IMR-90 (cell line): ENCODE results near the gene ZMAT5. TPM values are rescaled to one million over a fixed set of nuclear protein-coding genes. Genes with fewer than 3 reads are reported as not detected.
A peak's percentile ranks its signal among the peaks of the same experiment; 100 is the strongest.

Experiments used
- ATAC-seq: fragments of 200-7000 bp; cut with Tn5 transposase; 2 replicates; pipeline ENCODE4 v1.9.1; 2020; ENCODE audit warnings: low read depth, mild to moderate bottlenecking, moderate library complexity
- BruUV-seq: library from RNA; stranded (reverse); fragments of 400-500 nt; replicated peaks from 2 replicates; lab custom pipeline; 2021; lab: Mats Ljungman, UMichigan
- CTCF ChIA-PET: fragments of 300-600 bp; formaldehyde crosslinking; extraction: SDS; loops from one replicate; lab custom pipeline; 2021; ENCODE audit warnings: antibody characterized with exemption; lab: Yijun Ruan, JAX
- POLR2A ChIA-PET: fragments of 300-600 bp; sonication (Branson Sonifier 250); formaldehyde crosslinking; loops from one replicate; lab custom pipeline; 2022; ENCODE audit warnings: antibody characterized with exemption; ENCODE audit not compliant: unreplicated experiment; lab: Charles Lee
- DNase-seq: peaks from one replicate; pipeline ENCODE4 v3.0.0; 2013
- H2AFZ ChIP-seq: replicated peaks from 2 replicates; pipeline ENCODE3; 2013; ENCODE audit warnings: low read length, mild to moderate bottlenecking; ENCODE audit not compliant: poor library complexity
- H2AK5ac ChIP-seq: 2 replicates; pipeline ENCODE4 v1.6.1; 2013; ENCODE audit warnings: low read depth, low read length, inconsistent platforms
- H2AK9ac ChIP-seq: replicated peaks from 2 replicates; pipeline ENCODE3; 2013; ENCODE audit warnings: mild to moderate bottlenecking, low read depth, low read length, moderate library complexity; ENCODE audit not compliant: poor library complexity
- H2BK120ac ChIP-seq: 2 replicates; pipeline ENCODE4 v1.6.1; 2013; ENCODE audit warnings: low read depth, low read length, inconsistent platforms
- H2BK15ac ChIP-seq: 3 replicates; pipeline ENCODE4 v1.6.1; 2013; ENCODE audit warnings: low read depth, low read length, inconsistent platforms
- H2BK20ac ChIP-seq: 2 replicates; pipeline ENCODE4 v1.6.1; 2013; ENCODE audit warnings: low read depth, mild to moderate bottlenecking, inconsistent platforms, low read length, moderate library complexity
- H2BK5ac ChIP-seq: 2 replicates; pipeline ENCODE4 v1.6.1; 2013; ENCODE audit warnings: mild to moderate bottlenecking, low read depth, low read length, inconsistent platforms; ENCODE audit not compliant: poor library complexity, severe bottlenecking
- H3K14ac ChIP-seq: replicated peaks from 2 replicates; pipeline ENCODE4 v1.6.1; 2013; ENCODE audit warnings: low read depth, low read length, inconsistent platforms
- H3K18ac ChIP-seq: 2 replicates; pipeline ENCODE4 v1.6.1; 2013; ENCODE audit warnings: low read depth, low read length, control low read depth
- H3K23ac ChIP-seq: 2 replicates; pipeline ENCODE4 v1.6.1; 2013; ENCODE audit warnings: low read depth, low read length, inconsistent platforms
- H3K27ac ChIP-seq: 2 replicates; pipeline ENCODE4 v1.5.1; 2013; ENCODE audit warnings: mild to moderate bottlenecking, control low read depth, low read length; ENCODE audit not compliant: insufficient read depth
- H3K27me3 ChIP-seq: 2 replicates; pipeline ENCODE4 v1.6.1; 2013; ENCODE audit warnings: low read length; ENCODE audit not compliant: control insufficient read depth, insufficient read depth
- H3K36me3 ChIP-seq: 2 replicates; pipeline ENCODE4 v1.6.1; 2013; ENCODE audit warnings: low read length, mixed read lengths; ENCODE audit not compliant: control insufficient read depth, insufficient read depth
- H3K4ac ChIP-seq: 2 replicates; pipeline ENCODE4 v1.6.1; 2013; ENCODE audit warnings: low read depth, low read length, inconsistent platforms
- H3K4me1 ChIP-seq: 2 replicates; pipeline ENCODE4 v1.6.1; 2013; ENCODE audit warnings: low read length, mixed read lengths; ENCODE audit not compliant: control insufficient read depth, insufficient read depth
- H3K4me2 ChIP-seq: 2 replicates; pipeline ENCODE4 v1.6.1; 2013; ENCODE audit warnings: low read depth, mild to moderate bottlenecking, control low read depth, low read length, moderate library complexity
- H3K4me3 ChIP-seq: 2 replicates; pipeline ENCODE4 v1.5.1; 2013; ENCODE audit warnings: low read depth, mild to moderate bottlenecking, control low read depth, low read length, moderate library complexity; ENCODE audit not compliant: insufficient read depth
- H3K56ac ChIP-seq: 2 replicates; pipeline ENCODE4 v1.6.1; 2013; ENCODE audit warnings: low read length, inconsistent platforms; ENCODE audit not compliant: insufficient read depth; ENCODE audit errors: extremely low read depth
- H3K79me1 ChIP-seq, 2 experiments: 2 replicates each; pipeline ENCODE4 v1.6.1; 2013; ENCODE audit warnings: low read length in 2 of 2, inconsistent platforms in 1 of 2, low read depth in 1 of 2
- H3K9ac ChIP-seq: 2 replicates; pipeline ENCODE4 v1.6.1; 2013; ENCODE audit warnings: low read depth, low read length, control low read depth
- H3K9me1 ChIP-seq: 2 replicates; pipeline ENCODE4 v1.6.1; 2013; ENCODE audit warnings: low read length, inconsistent platforms; ENCODE audit not compliant: insufficient read depth
- H3K9me3 ChIP-seq: 2 replicates; pipeline ENCODE4 v1.6.1; 2013; ENCODE audit warnings: low read length; ENCODE audit not compliant: control insufficient read depth, insufficient read depth
- H4K20me1 ChIP-seq: 2 replicates; pipeline ENCODE4 v1.6.1; 2013; ENCODE audit warnings: low read length, inconsistent platforms; ENCODE audit not compliant: insufficient read depth
- H4K5ac ChIP-seq: 2 replicates; pipeline ENCODE4 v1.6.1; 2013; ENCODE audit warnings: mild to moderate bottlenecking, low read depth, low read length, control low read depth
- H4K8ac ChIP-seq, 2 experiments: 2 replicates each; pipeline ENCODE4 v1.6.1; 2013; ENCODE audit warnings: low read depth in 2 of 2, low read length in 2 of 2, control low read depth in 1 of 2, inconsistent platforms in 1 of 2
- H4K91ac ChIP-seq: 2 replicates; pipeline ENCODE4 v1.6.1; 2013; ENCODE audit warnings: low read depth, low read length, inconsistent platforms; ENCODE audit not compliant: insufficient read depth
- BHLHE40 ChIP-seq: fragments of 150-350 bp; IDR thresholded peaks from 2 replicates; pipeline ENCODE4 v1.6.1; 2016; ENCODE audit warnings: mild to moderate bottlenecking, low read depth, low read length
- CEBPB ChIP-seq: IDR thresholded peaks from 2 replicates; pipeline ENCODE4 v1.6.1; 2012; ENCODE audit warnings: low read depth, low read length, improper control_type of control experiment
- CHD1 ChIP-seq: IDR thresholded peaks from 2 replicates; pipeline ENCODE4 v1.6.1; 2012; ENCODE audit warnings: low read depth, low read length, improper control_type of control experiment
- CTCF ChIP-seq: conservative IDR thresholded peaks from 2 replicates; pipeline ENCODE4 v1.5.1; 2012; ENCODE audit warnings: mild to moderate bottlenecking, low read depth, low read length, improper control_type of control experiment
- ELK1 ChIP-seq: fragments of 150-350 bp; IDR thresholded peaks from 2 replicates; pipeline ENCODE4 v1.6.1; 2016; ENCODE audit warnings: low read depth, mild to moderate bottlenecking, low read length, moderate library complexity, borderline replicate concordance
- FOS ChIP-seq: fragments of 150-350 bp; IDR thresholded peaks from 2 replicates; pipeline ENCODE4 v1.6.1; 2016; ENCODE audit warnings: low read depth, low read length
- MAFK ChIP-seq: IDR thresholded peaks from 2 replicates; pipeline ENCODE4 v1.6.1; 2012; ENCODE audit warnings: low read depth, low read length, improper control_type of control experiment
- MAZ ChIP-seq: IDR thresholded peaks from 2 replicates; pipeline ENCODE4 v1.6.1; 2012; ENCODE audit warnings: low read depth, mild to moderate bottlenecking, low read length, improper control_type of control experiment, moderate library complexity, borderline replicate concordance
- MXI1 ChIP-seq: IDR thresholded peaks from 2 replicates; pipeline ENCODE4 v1.6.1; 2012; ENCODE audit warnings: low read depth, mild to moderate bottlenecking, low read length, moderate library complexity, borderline replicate concordance
- NFE2L2 ChIP-seq: fragments of 150-350 bp; IDR thresholded peaks from 2 replicates; pipeline ENCODE4 v1.6.1; 2016; ENCODE audit warnings: low read depth, mild to moderate bottlenecking, low read length
- POLR2A ChIP-seq: IDR thresholded peaks from 2 replicates; pipeline ENCODE4 v1.6.1; 2012; ENCODE audit warnings: mild to moderate bottlenecking, low read depth, low read length
- RAD21 ChIP-seq: IDR thresholded peaks from 2 replicates; pipeline ENCODE4 v1.6.1; 2012; ENCODE audit warnings: low read length, improper control_type of control experiment
- RCOR1 ChIP-seq: IDR thresholded peaks from 2 replicates; pipeline ENCODE4 v1.6.1; 2012; ENCODE audit warnings: mild to moderate bottlenecking, low read length, improper control_type of control experiment; ENCODE audit not compliant: insufficient replicate concordance
- RFX5 ChIP-seq: IDR thresholded peaks from 2 replicates; pipeline ENCODE4 v1.8.0; 2012; ENCODE audit warnings: low read depth, mild to moderate bottlenecking, low read length, moderate library complexity
- SMC3 ChIP-seq: fragments of 150-350 bp; IDR thresholded peaks from 2 replicates; pipeline ENCODE4 v1.6.1; 2016; ENCODE audit warnings: low read depth, mild to moderate bottlenecking, antibody characterized with exemption, low read length, moderate library complexity
- USF2 ChIP-seq: fragments of 150-350 bp; IDR thresholded peaks from 2 replicates; pipeline ENCODE4 v1.6.1; 2017; ENCODE audit warnings: mild to moderate bottlenecking, antibody characterized with exemption, low read length, low read depth
- WGBS, 2 experiments: methylation state at CpG; one replicate each; pipeline versions ENCODE4 v1.1.5 to v1.1.7; 2013; ENCODE audit warnings: missing lambda C conversion rate in 2 of 2; ENCODE audit not compliant: insufficient read length in 1 of 2; ENCODE audit errors: extremely low coverage in 2 of 2; 5-methylcytosine and 5-hydroxymethylcytosine counted together
- dilution Hi-C: fragments of 300-500 bp; cut with HindIII; formaldehyde crosslinking; loops from one replicate; pipeline ENCODE4 v1.14.3; 2018; ENCODE audit warnings: low sequenced_read_pairs; ENCODE audit not compliant: unreplicated experiment
- in situ Hi-C: fragments of 300-500 bp; cut with MboI; formaldehyde crosslinking; loops from 3 replicates; pipeline ENCODE4 v1.14.3; 2019; ENCODE audit warnings: low sequenced_read_pairs, inconsistent platforms, mixed read lengths
- intact Hi-C: fragments of 100-400 bp; cut with micrococcal nuclease; formaldehyde crosslinking; loops from 2 replicates; pipeline ENCODE4 v1.10.0; 2022
- polyA plus RNA-seq, 3 experiments: library from polyadenylated mRNA; depleted of rRNA; stranded (reverse); fragments of >200 nt; gene quantifications; 2 replicates each; pipeline ENCODE4 v1.2.3, GENCODE V29; 2012; ENCODE audit warnings: low replicate concordance in 1 of 3
- total RNA-seq: library from RNA; depleted of rRNA; stranded (reverse); fragments of >200 nt; gene quantifications from 2 replicates; pipeline ENCODE4 v1.2.3, GENCODE V29; 2012

Gene ZMAT5
- total and polyA plus RNA-seq, 2 of the 4 experiments (the other 2 are of a cell fraction): 21.7 to 31.8 TPM

- CTCF ChIA-PET: no interaction called here
- intact Hi-C loops (no loop called here), dilution Hi-C loops (no loop called here), in situ Hi-C loops (no loop called here)
- BruUV-seq: no TSS peak
- Histone ChIP-seq H4K8ac (no peak overlapping the region), H3K27ac (no peak overlapping the region), H3K79me1 (no peaks in the 10 kb centered on the region), H2BK5ac (no peak overlapping the region), H3K9ac (no peak overlapping the region), H3K4ac (no peak overlapping the region), H2BK15ac (no peak overlapping the region), H3K4me3 (no peak overlapping the region), H2BK120ac (no peak overlapping the region), H3K18ac (no peak overlapping the region), H4K20me1 (peaks cover 3% of the 10 kb centered on the region; the same call in 1 of the 2 replicates), H3K4me2 (no peak overlapping the region), H3K14ac (no peak overlapping the region), H4K5ac (no peak overlapping the region), H4K91ac (no peak overlapping the region), H2AFZ (peak overlapping the region; percentile 44), H3K9me1 (no peaks in the 10 kb centered on the region), H3K4me1 (peaks cover 7% of the 10 kb centered on the region; the same call in 1 of the 2 replicates), H3K23ac (no peak overlapping the region; the same call in 1 of the 2 replicates), H2AK9ac (no peak overlapping the region), H3K36me3 (no peaks in the 10 kb centered on the region), H2AK5ac (no peak overlapping the region; the same call in 1 of the 2 replicates), H3K56ac (no peak overlapping the region), H2BK20ac (no peak overlapping the region), H3K27me3 (peaks cover 37% of the 10 kb centered on the region), H3K9me3 (no peaks in the 10 kb centered on the region)
- POLR2A ChIA-PET: no interaction called here
- TF ChIP-seq RFX5 (no peak), MAZ (no peak), ELK1 (no peak), MXI1 (no peak), RAD21 (no peak), POLR2A (no peak), FOS (no peak), BHLHE40 (no peak), CTCF (no peak), MAFK (no peak), CEBPB (no peak), USF2 (no peak), NFE2L2 (no peak), CHD1 (no peak), RCOR1 (no peak), SMC3 (no peak)
- DNase-seq (no peak), ATAC-seq (no peak)
- no CpG with 5 or more reads among the region's 18 CpGs for WGBS, 2 experiments
Observed at GRCh38 chr22:29707010-29707409, 59.8 kb downstream of the ZMAT5 start.
